Measurements from ENCODE around the gene UCHL3. TPM values are rescaled to one million over a fixed set of nuclear protein-coding genes. Genes with fewer than 3 reads are reported as not detected.

Gene UCHL3
- total RNA-seq, 1 donor from 2014 or later: 25.5 TPM

GRCh38 chr13:75617230-75617629 is 67.6 kb downstream of the UCHL3 start:
- no peak overlapping the region for H3K4me3 Mint-ChIP-seq (ENCODE audit: unreplicated experiment)
- no peaks in the 10 kb centered on the region for H3K9me3 Mint-ChIP-seq (ENCODE audit: unreplicated experiment)
- H3K36me3 Mint-ChIP-seq (ENCODE audit: unreplicated experiment): no peaks in the 10 kb centered on the region
- no peaks in the 10 kb centered on the region for H3K4me1 Mint-ChIP-seq (ENCODE audit: low read depth, unreplicated experiment)
- DNase-seq: no peak
- no peaks in the 10 kb centered on the region for H3K27me3 Mint-ChIP-seq (ENCODE audit: unreplicated experiment)
- no peak for TF ChIP-seq CTCF (IDR thresholded peaks at IDR 0.05; ENCODE audit: partially characterized antibody, unreplicated experiment)
- H3K27ac Mint-ChIP-seq (ENCODE audit: unreplicated experiment): no peak overlapping the region

- Mint-ChIP-seq H3K27ac (ENCODE audit: unreplicated experiment) (no peak overlapping the region), H3K4me1 (ENCODE audit: low read depth, unreplicated experiment) (no peaks in the 10 kb centered on the region), H3K9me3 (ENCODE audit: unreplicated experiment) (no peaks in the 10 kb centered on the region), H3K36me3 (ENCODE audit: unreplicated experiment) (no peaks in the 10 kb centered on the region), H3K27me3 (ENCODE audit: unreplicated experiment) (no peaks in the 10 kb centered on the region), H3K4me3 (ENCODE audit: unreplicated experiment) (no peak overlapping the region)
- no peak for DNase-seq
- TF ChIP-seq CTCF (IDR thresholded peaks at IDR 0.05; ENCODE audit: partially characterized antibody, unreplicated experiment): no peak
These were observed 68.7 kb downstream of the UCHL3 start for GRCh38 chr13:75618308-75618707.

GRCh38 chr13:75620020-75620419 is 70.4 kb downstream of the UCHL3 start:
- H3K27me3 Mint-ChIP-seq (ENCODE audit: unreplicated experiment): no peaks in the 10 kb centered on the region
- no peaks in the 10 kb centered on the region for H3K9me3 Mint-ChIP-seq (ENCODE audit: unreplicated experiment)
- no peaks in the 10 kb centered on the region for H3K36me3 Mint-ChIP-seq (ENCODE audit: unreplicated experiment)
- no peak for TF ChIP-seq CTCF (IDR thresholded peaks at IDR 0.05; ENCODE audit: partially characterized antibody, unreplicated experiment)
- no peaks in the 10 kb centered on the region for H3K4me1 Mint-ChIP-seq (ENCODE audit: low read depth, unreplicated experiment)
- no peak overlapping the region for H3K4me3 Mint-ChIP-seq (ENCODE audit: unreplicated experiment)
- no peak overlapping the region for H3K27ac Mint-ChIP-seq (ENCODE audit: unreplicated experiment)
- DNase-seq: no peak

DNA sequence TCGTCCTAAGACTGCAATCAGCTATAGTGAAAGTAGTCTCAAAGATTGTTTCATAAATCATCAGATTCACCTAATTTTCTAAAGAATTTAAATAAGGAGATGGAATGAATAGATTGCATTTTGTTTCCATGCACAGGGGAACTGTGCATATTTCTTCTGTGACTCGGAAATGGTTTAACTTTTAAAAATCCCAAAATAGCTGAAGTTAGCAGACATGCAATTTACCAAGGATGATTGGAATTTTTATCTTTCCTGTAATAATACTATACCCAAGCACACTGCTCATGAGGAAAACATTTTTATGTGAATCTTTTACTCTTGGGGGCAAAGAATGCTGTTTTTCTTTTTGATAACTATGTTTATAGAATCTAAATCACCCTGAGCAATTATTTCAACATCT is 71.6 kb downstream of the UCHL3 start:
- no peaks in the 10 kb centered on the region for H3K36me3 Mint-ChIP-seq (ENCODE audit: unreplicated experiment)
- no peaks in the 10 kb centered on the region for H3K27me3 Mint-ChIP-seq (ENCODE audit: unreplicated experiment)
- H3K4me1 Mint-ChIP-seq (ENCODE audit: low read depth, unreplicated experiment): no peaks in the 10 kb centered on the region
- no peaks in the 10 kb centered on the region for H3K9me3 Mint-ChIP-seq (ENCODE audit: unreplicated experiment)
- no peak for DNase-seq
- no peak for TF ChIP-seq CTCF (IDR thresholded peaks at IDR 0.05; ENCODE audit: partially characterized antibody, unreplicated experiment)
- H3K4me3 Mint-ChIP-seq (ENCODE audit: unreplicated experiment): no peak overlapping the region
- no peak overlapping the region for H3K27ac Mint-ChIP-seq (ENCODE audit: unreplicated experiment)

GRCh38 chr13:75628801-75629200 is 79.2 kb downstream of the UCHL3 start:
- Mint-ChIP-seq H3K4me3 (ENCODE audit: unreplicated experiment) (no peak overlapping the region), H3K27ac (ENCODE audit: unreplicated experiment) (no peak overlapping the region), H3K36me3 (ENCODE audit: unreplicated experiment) (no peaks in the 10 kb centered on the region), H3K27me3 (ENCODE audit: unreplicated experiment) (no peaks in the 10 kb centered on the region), H3K9me3 (ENCODE audit: unreplicated experiment) (no peaks in the 10 kb centered on the region), H3K4me1 (ENCODE audit: low read depth, unreplicated experiment) (peaks cover 4% of the 10 kb centered on the region)
- no peak for TF ChIP-seq CTCF (IDR thresholded peaks at IDR 0.05; ENCODE audit: partially characterized antibody, unreplicated experiment)
- peak; percentile 25 for DNase-seq

Measured in glutamatergic neuron (in vitro differentiated cells).